Endometrial microvascular endothelial cells (primary cell): Measurements from ENCODE around the gene GCDH. TPM values are rescaled to one million over a fixed set of nuclear protein-coding genes. Genes with fewer than 3 reads are reported as not detected.

Experiments used
- total RNA-seq: library from RNA; depleted of rRNA; stranded (reverse); fragments of >200 nt; gene quantifications from one replicate; pipeline ENCODE4 v1.2.3, GENCODE V29; 2015; ENCODE audit errors: inconsistent ontology term

Gene GCDH
- total RNA-seq, 1 donor from 2014 or later = 53.9 TPM

Other genes starting within 250 kb of the GCDH start
- gene MAN2B1, start 224.4 kb upstream of the GCDH start, total RNA-seq = 58.4 TPM
- gene WDR83, start 224.4 kb upstream of the GCDH start, total RNA-seq = 5.5 TPM
- gene DHPS, start 209.3 kb upstream of the GCDH start, total RNA-seq = 86.4 TPM
- not detected for gene GNG14, start 203.2 kb upstream of the GCDH start, total RNA-seq
- gene FBXW9, start 194.5 kb upstream of the GCDH start, total RNA-seq = 7.2 TPM
- gene TNPO2, start 167.2 kb upstream of the GCDH start, total RNA-seq = 23.1 TPM
- gene TRIR, start 156.5 kb upstream of the GCDH start, total RNA-seq = 359 TPM
- 131 TPM for gene GET3, start 153.7 kb upstream of the GCDH start, total RNA-seq
- not detected for gene BEST2, start 139.4 kb upstream of the GCDH start, total RNA-seq
- gene HOOK2, start 115.6 kb upstream of the GCDH start, total RNA-seq = 6.6 TPM
- gene JUNB, start 99.7 kb upstream of the GCDH start, total RNA-seq = 19.7 TPM
- gene PRDX2, start 89.4 kb upstream of the GCDH start, total RNA-seq = 259 TPM
- not detected for gene THSD8, start 89.1 kb upstream of the GCDH start, total RNA-seq
- gene RNASEH2A, start 84.6 kb upstream of the GCDH start, total RNA-seq = 40.8 TPM
- gene RTBDN, start 56.6 kb upstream of the GCDH start, total RNA-seq = not detected
- 0.09 TPM for gene MAST1, start 52.6 kb upstream of the GCDH start, total RNA-seq
- 35.1 TPM for gene DNASE2, start 9.7 kb upstream of the GCDH start, total RNA-seq
- gene KLF1, start 4.0 kb upstream of the GCDH start, total RNA-seq = not detected
- gene SYCE2, start 28.1 kb downstream of the GCDH start, total RNA-seq = not detected
- 91.9 TPM for gene FARSA, start 42.6 kb downstream of the GCDH start, total RNA-seq
- gene CALR, start 47.4 kb downstream of the GCDH start, total RNA-seq = 1,581 TPM
- gene RAD23A, start 54.7 kb downstream of the GCDH start, total RNA-seq = 138 TPM
- gene GADD45GIP1, start 66.1 kb downstream of the GCDH start, total RNA-seq = 41.4 TPM
- gene DAND5, start 78.4 kb downstream of the GCDH start, total RNA-seq = not detected
- 7.9 TPM for gene NFIX, start 104.3 kb downstream of the GCDH start, total RNA-seq
- 135 TPM for gene LYL1, start 211.7 kb downstream of the GCDH start, total RNA-seq
- gene TRMT1, start 225.6 kb downstream of the GCDH start, total RNA-seq = 53.1 TPM
- 99.0 TPM for gene NACC1, start 227.1 kb downstream of the GCDH start, total RNA-seq